ENCODE results near the gene VSIG2.

GRCh38 chr11:124707829-124708228 lies 44.2 kb downstream of the VSIG2 start:
- TF ChIP-seq, protein P1, sequence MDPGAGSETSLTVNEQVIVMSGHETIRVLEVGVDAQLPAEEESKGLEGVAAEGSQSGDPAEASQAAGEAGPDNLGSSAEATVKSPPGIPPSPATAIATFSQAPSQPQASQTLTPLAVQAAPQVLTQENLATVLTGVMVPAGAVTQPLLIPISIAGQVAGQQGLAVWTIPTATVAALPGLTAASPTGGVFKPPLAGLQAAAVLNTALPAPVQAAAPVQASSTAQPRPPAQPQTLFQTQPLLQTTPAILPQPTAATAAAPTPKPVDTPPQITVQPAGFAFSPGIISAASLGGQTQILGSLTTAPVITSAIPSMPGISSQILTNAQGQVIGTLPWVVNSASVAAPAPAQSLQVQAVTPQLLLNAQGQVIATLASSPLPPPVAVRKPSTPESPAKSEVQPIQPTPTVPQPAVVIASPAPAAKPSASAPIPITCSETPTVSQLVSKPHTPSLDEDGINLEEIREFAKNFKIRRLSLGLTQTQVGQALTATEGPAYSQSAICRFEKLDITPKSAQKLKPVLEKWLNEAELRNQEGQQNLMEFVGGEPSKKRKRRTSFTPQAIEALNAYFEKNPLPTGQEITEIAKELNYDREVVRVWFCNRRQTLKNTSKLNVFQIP (CRISPR knock-in tag; IDR thresholded peaks at IDR 0.05; ENCODE audit: borderline replicate concordance, low read depth), result no peak
- no peak for TF ChIP-seq SNAI2 (CRISPR knock-in tag; IDR thresholded peaks at IDR 0.05)
- TF ChIP-seq ARNTL (CRISPR knock-in tag; IDR thresholded peaks at IDR 0.05; ENCODE audit: borderline replicate concordance, low read depth), result no peak
- TF ChIP-seq ZNF8 (CRISPR knock-in tag; IDR thresholded peaks at IDR 0.05), result no peak
